SK-N-SH (cell line): ENCODE results near the gene SYNE3. TPM values are rescaled to one million over a fixed set of nuclear protein-coding genes. Genes with fewer than 3 reads are reported as not detected.

Experiments used
- CTCF ChIA-PET: fragments of 300-600, 350-600 bp; formaldehyde crosslinking; extraction: SDS; loops from one replicate; lab custom pipeline; 2021; lab: Yijun Ruan, JAX
- POLR2A ChIA-PET: fragments of 350-600 bp; sonication (Branson Sonifier 250); formaldehyde crosslinking; extraction: SDS; loops from one replicate; lab custom pipeline; 2020; ENCODE audit warnings: antibody characterized with exemption, inconsistent platforms; lab: Yijun Ruan, JAX
- DNase-seq: peaks from one replicate; pipeline ENCODE4 v3.0.0; 2012
- H2AFZ ChIP-seq: fragments of 200-600 bp; sonication (generic); 2 replicates; pipeline ENCODE4 v1.8.1; 2016; ENCODE audit warnings: antibody characterized with exemption, mild to moderate bottlenecking, low read depth
- H3F3A ChIP-seq: fragments of 200-600 bp; sonication (generic); replicated peaks from 2 replicates; pipeline ENCODE3; 2016; ENCODE audit warnings: antibody characterized with exemption, mild to moderate bottlenecking; ENCODE audit not compliant: insufficient read depth
- H3K27ac ChIP-seq, 2 experiments: fragments of 200-500 bp in 1 of 2; fragments of 200-600 bp in 1 of 2; sonication (Bioruptor generic) in 1 of 2; sonication (generic), shearing (Covaris generic) in 1 of 2; 2 replicates each; pipeline versions ENCODE4 v1.5.1 to v1.6.1; 2014 to 2016; ENCODE audit warnings: low read depth in 2 of 2, inconsistent platforms in 1 of 2, low read length in 1 of 2, mild to moderate bottlenecking in 1 of 2, mixed read lengths in 1 of 2
- H3K27me3 ChIP-seq: fragments of 200-600 bp; sonication (generic), shearing (Covaris generic); 2 replicates; pipeline ENCODE4 v1.6.1; 2016; ENCODE audit warnings: mixed run types; ENCODE audit not compliant: insufficient read depth
- H3K36me3 ChIP-seq, 2 experiments: fragments of 200-500 bp in 1 of 2; fragments of 200-600 bp in 1 of 2; sonication (Bioruptor generic) in 1 of 2; sonication (generic) in 1 of 2; replicated peaks in 1 of 2; 2 replicates each; pipeline versions ENCODE3 to v1.5.1; 2014 to 2016; ENCODE audit warnings: low read length in 1 of 2, mild to moderate bottlenecking in 1 of 2; ENCODE audit not compliant: insufficient read depth in 2 of 2, control insufficient read depth in 1 of 2
- H3K4me1 ChIP-seq, 2 experiments: fragments of 200-500 bp in 1 of 2; fragments of 200-600 bp in 1 of 2; sonication (Bioruptor generic) in 1 of 2; sonication (generic), shearing (Covaris generic) in 1 of 2; 2 replicates each; pipeline versions ENCODE4 v1.5.1 to v1.6.1; 2014 to 2016; ENCODE audit warnings: low read depth in 1 of 2, low read length in 1 of 2, mixed run types in 1 of 2; ENCODE audit not compliant: insufficient read depth in 2 of 2, control insufficient read depth in 1 of 2
- H3K4me2 ChIP-seq: fragments of 200-600 bp; sonication (generic), shearing (Covaris generic); 2 replicates; pipeline ENCODE4 v1.6.1; 2017; ENCODE audit warnings: mixed run types
- H3K4me3 ChIP-seq, 2 experiments: fragments of 200-500 bp in 1 of 2; fragments of 200-600 bp in 1 of 2; sonication (Bioruptor generic) in 1 of 2; sonication (generic), shearing (Covaris generic) in 1 of 2; 2 replicates each; pipeline versions ENCODE4 v1.5.1 to v1.8.1; 2014 to 2016; ENCODE audit warnings: low read depth in 2 of 2, inconsistent platforms in 1 of 2, low read length in 1 of 2, mild to moderate bottlenecking in 1 of 2, mixed read lengths in 1 of 2, moderate library complexity in 1 of 2
- H3K79me2 ChIP-seq: fragments of 200-600 bp; sonication (generic); 2 replicates; pipeline ENCODE4 v1.8.1; 2017; ENCODE audit warnings: mild to moderate bottlenecking; ENCODE audit not compliant: insufficient read depth
- H3K9ac ChIP-seq: fragments of 200-600 bp; sonication (generic); 2 replicates; pipeline ENCODE4 v1.6.1; 2017; ENCODE audit warnings: mixed run types
- H3K9me2 ChIP-seq: fragments of 200-600 bp; sonication (generic); 2 replicates; pipeline ENCODE4 v1.6.1; 2017; ENCODE audit warnings: mixed run types
- H3K9me3 ChIP-seq: fragments of 200-600 bp; sonication (generic); 2 replicates; pipeline ENCODE4 v1.6.1; 2017; ENCODE audit warnings: mixed run types, mild to moderate bottlenecking, moderate library complexity
- H4K20me1 ChIP-seq: fragments of 200-600 bp; sonication (generic); 2 replicates; pipeline ENCODE4 v1.6.1; 2017; ENCODE audit warnings: mild to moderate bottlenecking, mixed run types; ENCODE audit not compliant: insufficient read depth
- CHD2 ChIP-seq: fragments of 150-350 bp; IDR thresholded peaks from 2 replicates; pipeline ENCODE4 v1.6.1; 2018; ENCODE audit warnings: low read length; ENCODE audit not compliant: partially characterized antibody
- ELF1 ChIP-seq: IDR thresholded peaks from 2 replicates; pipeline ENCODE4 v1.4.0; 2012
- EP300 ChIP-seq, 2 experiments: IDR thresholded peaks; 2 replicates each; pipeline versions ENCODE4 v1.4.0 to v1.6.1; 2012; ENCODE audit warnings: borderline replicate concordance in 1 of 2, low read depth in 1 of 2, low read length in 1 of 2
- FOSL2 ChIP-seq: IDR thresholded peaks from 2 replicates; pipeline ENCODE4 v1.4.0; 2012; ENCODE audit warnings: low read depth, mild to moderate bottlenecking, moderate library complexity, borderline replicate concordance
- GABPA ChIP-seq: IDR thresholded peaks from 2 replicates; pipeline ENCODE4 v1.4.0; 2012; ENCODE audit warnings: low read depth, mild to moderate bottlenecking
- GATA2 ChIP-seq: sonication (generic); formaldehyde crosslinking; IDR thresholded peaks from 2 replicates; pipeline ENCODE4 v1.5.0; 2020; ENCODE audit warnings: mild to moderate bottlenecking, missing genetic modification reagents
- IRF3 ChIP-seq: fragments of 150-350 bp; IDR thresholded peaks from 2 replicates; pipeline ENCODE4 v1.6.1; 2016; ENCODE audit warnings: mild to moderate bottlenecking, low read depth, low read length
- JUND ChIP-seq: IDR thresholded peaks from 2 replicates; pipeline ENCODE4 v1.4.0; 2012
- MEF2A ChIP-seq: IDR thresholded peaks from 2 replicates; pipeline ENCODE4 v1.4.0; 2012; ENCODE audit warnings: low read depth, borderline replicate concordance
- MXI1 ChIP-seq: IDR thresholded peaks from 2 replicates; pipeline ENCODE4 v1.6.1; 2012; ENCODE audit warnings: mild to moderate bottlenecking, low read depth, low read length, improper control_type of control experiment
- NFIC ChIP-seq: IDR thresholded peaks from 2 replicates; pipeline ENCODE4 v1.4.0; 2012; ENCODE audit warnings: borderline replicate concordance
- REST ChIP-seq: IDR thresholded peaks from 2 replicates; pipeline ENCODE4 v1.6.1; 2012; ENCODE audit warnings: mild to moderate bottlenecking, low read depth, low read length, moderate library complexity
- RFX5 ChIP-seq: IDR thresholded peaks from 2 replicates; pipeline ENCODE4 v1.6.1; 2012; ENCODE audit warnings: mild to moderate bottlenecking, improper control_type of control experiment, low read length
- TAF1 ChIP-seq: IDR thresholded peaks from 2 replicates; pipeline ENCODE4 v1.6.1; 2012; ENCODE audit warnings: low read depth, mild to moderate bottlenecking, low read length, moderate library complexity, borderline replicate concordance
- TEAD4 ChIP-seq: IDR thresholded peaks from 2 replicates; pipeline ENCODE4 v1.4.0; 2012; ENCODE audit warnings: mild to moderate bottlenecking, borderline replicate concordance; ENCODE audit not compliant: insufficient read depth
- USF2 ChIP-seq: fragments of 150-350 bp; IDR thresholded peaks from 2 replicates; pipeline ENCODE4 v1.6.1; 2017; ENCODE audit warnings: antibody characterized with exemption, low read length, low read depth, borderline replicate concordance
- YY1 ChIP-seq: IDR thresholded peaks from 2 replicates; pipeline ENCODE4 v1.4.0; 2012; ENCODE audit warnings: low read depth, mild to moderate bottlenecking
- ZBTB33 ChIP-seq: IDR thresholded peaks from 2 replicates; pipeline ENCODE4 v1.4.0; 2012; ENCODE audit warnings: low read depth, borderline replicate concordance
- WGBS: methylation state at CpG from one replicate; pipeline ENCODE4 v1.1.6; 2017; ENCODE audit warnings: low lambda C conversion rate; 5-methylcytosine and 5-hydroxymethylcytosine counted together
- polyA plus RNA-seq, 3 experiments: library from polyadenylated mRNA; depleted of rRNA; stranded (reverse); fragments of >200 nt; gene quantifications; 2 replicates each; pipeline ENCODE4 v1.2.3, GENCODE V29; 2012
- TF ChIP-seq, protein P1 (sequence below): IDR thresholded peaks from 2 replicates; pipeline ENCODE4 v1.4.0; 2012; ENCODE audit warnings: low read depth

The SYNE3 gene
- polyA plus RNA-seq, 1 of the 3 experiments (the other 2 are of a cell fraction), result 2.0 TPM

DNA sequence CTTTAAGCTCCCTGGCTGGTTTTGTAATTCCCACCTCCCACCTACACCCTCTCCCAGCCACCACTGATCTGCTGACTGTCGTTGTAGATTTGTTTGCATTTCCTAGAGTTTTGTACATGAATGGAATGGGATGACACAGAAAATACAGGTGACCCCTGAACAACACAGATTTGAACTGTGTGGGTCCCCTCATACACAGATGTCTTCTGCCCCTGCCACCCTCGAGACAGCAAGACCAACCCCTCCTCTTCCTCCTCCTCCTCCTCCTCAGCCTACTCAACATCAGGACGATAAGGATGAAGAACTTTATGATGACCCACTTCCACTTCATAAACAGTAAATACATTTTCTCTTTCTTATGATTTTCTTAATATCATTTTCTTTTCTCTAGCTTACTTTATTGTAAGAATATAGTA, 28.8 kb downstream of the SYNE3 start:
- no peaks in the 10 kb centered on the region for H3K9me2 ChIP-seq
- no peak overlapping the region for H3K27ac ChIP-seq
- no peaks in the 10 kb centered on the region for H3K27me3 ChIP-seq
- POLR2A ChIA-PET, result no interaction called here
- TF ChIP-seq, protein P1, sequence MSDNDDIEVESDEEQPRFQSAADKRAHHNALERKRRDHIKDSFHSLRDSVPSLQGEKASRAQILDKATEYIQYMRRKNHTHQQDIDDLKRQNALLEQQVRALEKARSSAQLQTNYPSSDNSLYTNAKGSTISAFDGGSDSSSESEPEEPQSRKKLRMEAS, result no peak
- TF ChIP-seq JUND, result no peak
- TF ChIP-seq TAF1, result no peak
- TF ChIP-seq REST, result no peak
- TF ChIP-seq ZBTB33, result no peak
- no peak for TF ChIP-seq RFX5
- TF ChIP-seq YY1, result no peak
- TF ChIP-seq IRF3, result no peak
- no peak for TF ChIP-seq FOSL2
- no peak for TF ChIP-seq MEF2A
- TF ChIP-seq GABPA, result no peak
- TF ChIP-seq GATA2 (CRISPR knock-in tag), result no peak
- TF ChIP-seq NFIC, result no peak
- no peak for TF ChIP-seq TEAD4
- TF ChIP-seq USF2, result no peak
- TF ChIP-seq CHD2, result no peak
- no peak for TF ChIP-seq EP300 (IDR thresholded peaks at IDR 0.05; ENCODE audit: borderline replicate concordance in 1 of 2, low read depth in 1 of 2, low read length in 1 of 2)
- TF ChIP-seq ELF1, result no peak
- no peak for TF ChIP-seq MXI1
- TF ChIP-seq, all 33 proteins: peak for 0
- Histone ChIP-seq H3F3A (peaks cover 8% of the 10 kb centered on the region), H3K36me3 (no peaks in the 10 kb centered on the region), H3K4me1 (peaks cover 15 to 20% of the 10 kb centered on the region in 2 experiments; a peak in 2 of 4 replicates), H3K4me3 (no peak overlapping the region), H4K20me1 (no peaks in the 10 kb centered on the region), H3K4me2 (no peak overlapping the region), H3K9ac (no peak overlapping the region), H3K79me2 (no peaks in the 10 kb centered on the region), H3K9me3 (no peaks in the 10 kb centered on the region), H2AFZ (no peak overlapping the region)
- CTCF ChIA-PET, result interaction anchor here (1.0 to 1.1 kb wide), 2 partner anchors 40 to 45 kb away, joined by 3 to 4 read pairs; no protein-coding TSS in a partner anchor
- 54% methylated on average over 3 of the region's 3 CpGs for WGBS
- no peak for DNase-seq
